ENCODE measurements around the gene FAM76A. TPM values are rescaled to one million over a fixed set of nuclear protein-coding genes. Genes with fewer than 3 reads are reported as not detected.
"Not testable (repeated sequence)": the region's sequence is repeated elsewhere in the genome, so short reads cannot be mapped to it uniquely, and the experiment has no call there.

FAM76A gene
- total RNA-seq, 1 donor from 2014 or later = 15.3 TPM

DNA sequence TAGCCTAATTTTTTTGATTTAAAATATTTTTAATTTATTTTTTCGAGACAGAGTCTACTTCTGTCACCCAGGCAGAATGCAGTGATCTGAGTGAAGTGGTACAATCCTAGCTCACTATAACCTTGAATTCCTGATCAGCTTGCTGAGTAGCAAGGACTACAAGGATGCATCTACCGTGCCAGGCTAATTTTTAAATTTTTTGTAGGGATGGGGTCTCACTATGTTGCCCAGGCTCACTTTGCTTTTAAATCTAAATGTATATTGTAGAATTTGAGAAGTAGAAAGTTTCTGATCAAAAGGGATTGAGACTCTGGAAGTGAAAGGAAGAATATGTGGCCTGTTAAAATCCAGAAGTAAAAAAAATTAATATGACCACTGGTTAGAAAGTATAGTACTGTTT lies 48.9 kb downstream of the FAM76A start:
- no peak for DNase-seq (ENCODE audit: low spot score)

DNA sequence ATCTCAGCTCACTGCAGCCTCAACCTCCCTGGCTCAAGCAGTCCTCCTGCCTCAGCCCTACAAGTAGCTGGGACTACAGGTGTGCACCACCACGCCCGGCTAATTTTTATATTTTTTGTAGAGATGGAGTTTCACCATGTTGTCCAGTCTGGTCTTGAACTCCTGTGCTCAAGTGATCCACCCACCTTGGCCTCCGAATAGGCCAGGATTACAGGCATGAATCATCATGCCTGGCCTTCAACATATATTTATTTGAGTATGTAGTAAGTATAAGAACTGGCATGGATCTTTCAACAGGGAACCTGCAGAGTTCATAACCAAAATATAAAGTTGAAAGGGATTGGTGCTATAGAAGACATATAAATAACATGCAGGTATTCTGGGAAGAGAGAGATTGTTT lies 49.6 kb downstream of the FAM76A start:
- not testable (repeated sequence) for DNase-seq (ENCODE audit: low spot score)

DNA sequence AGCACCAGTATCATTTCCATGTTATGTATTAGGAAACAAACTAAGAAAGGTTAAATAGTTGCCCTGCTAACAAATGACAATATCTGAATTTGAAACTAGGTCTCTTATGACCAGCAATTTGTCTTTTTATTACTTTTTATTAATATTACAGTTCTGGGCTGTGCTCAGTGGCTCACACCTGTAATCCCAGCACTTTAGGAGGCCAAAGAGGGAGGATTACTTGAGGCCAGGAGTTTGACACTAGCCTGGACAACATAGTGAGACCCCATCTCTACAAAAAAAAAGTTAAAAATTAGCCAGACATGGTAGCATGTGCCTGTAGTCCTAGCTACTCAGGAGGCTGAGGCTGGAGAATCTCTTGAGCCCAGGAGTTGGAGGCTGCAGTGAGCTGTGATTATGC lies 50.5 kb downstream of the FAM76A start:
- DNase-seq (ENCODE audit: low spot score) = not testable (repeated sequence)

DNA sequence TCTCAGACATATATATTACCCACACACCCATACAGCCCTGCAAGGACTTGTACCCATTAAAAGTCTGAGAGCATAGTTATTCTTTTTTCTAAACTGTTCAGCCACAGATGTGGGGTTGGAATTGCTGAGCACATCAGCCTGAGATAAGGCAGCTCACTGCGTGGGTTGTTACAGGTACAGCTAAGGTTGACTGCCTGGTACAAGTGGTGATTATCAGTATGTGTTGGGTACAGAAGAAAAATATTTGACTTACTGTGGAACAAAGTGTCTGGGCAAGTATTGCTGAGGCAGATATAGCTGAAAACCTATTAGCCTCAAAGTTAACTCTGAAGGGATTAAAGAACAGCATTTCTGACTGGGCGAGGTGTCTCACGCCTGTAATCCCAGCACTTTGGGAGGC lies 52.3 kb downstream of the FAM76A start:
- no peak for DNase-seq (ENCODE audit: low spot score)

DNA sequence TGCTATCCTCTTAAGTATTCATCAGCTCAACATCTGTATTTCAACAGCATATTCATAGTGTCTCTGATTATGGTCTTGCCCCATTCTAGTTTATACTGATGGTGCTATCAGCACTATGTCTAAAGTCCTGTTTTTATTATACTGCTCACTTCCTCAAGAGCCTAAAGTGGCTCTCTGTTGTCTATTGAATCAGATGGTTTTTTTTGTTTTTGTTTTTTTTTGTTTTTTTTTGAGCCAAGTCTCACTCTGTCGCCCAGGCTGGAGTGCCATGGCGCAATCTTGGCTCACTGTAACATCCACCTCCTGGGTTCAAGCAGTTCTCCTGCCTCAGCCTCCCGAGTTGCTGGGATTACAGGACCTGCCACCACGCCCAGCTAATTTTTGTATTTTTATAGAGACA lies 53.4 kb downstream of the FAM76A start:
- DNase-seq (ENCODE audit: low spot score) = no peak

DNA sequence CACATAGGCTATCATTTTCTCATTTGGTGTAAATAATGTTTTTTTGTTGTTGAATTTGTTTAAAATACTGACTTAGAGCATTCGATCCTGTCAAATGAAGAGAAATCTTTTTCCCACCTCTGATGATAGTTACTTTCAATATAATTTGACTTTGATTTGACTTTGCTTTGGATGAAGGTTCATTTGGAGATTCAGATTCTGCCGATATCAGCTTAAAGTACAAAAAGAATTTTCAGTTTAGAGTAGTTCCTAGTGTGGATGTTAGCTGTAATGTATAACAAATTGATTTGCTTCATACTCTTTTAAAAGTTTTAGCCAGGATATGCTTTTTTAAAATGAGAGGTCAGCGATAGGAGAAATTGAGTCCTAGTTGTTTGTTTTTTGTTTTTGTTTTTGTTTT lies 57.2 kb downstream of the FAM76A start:
- no peak for DNase-seq (ENCODE audit: low spot score)

DNA sequence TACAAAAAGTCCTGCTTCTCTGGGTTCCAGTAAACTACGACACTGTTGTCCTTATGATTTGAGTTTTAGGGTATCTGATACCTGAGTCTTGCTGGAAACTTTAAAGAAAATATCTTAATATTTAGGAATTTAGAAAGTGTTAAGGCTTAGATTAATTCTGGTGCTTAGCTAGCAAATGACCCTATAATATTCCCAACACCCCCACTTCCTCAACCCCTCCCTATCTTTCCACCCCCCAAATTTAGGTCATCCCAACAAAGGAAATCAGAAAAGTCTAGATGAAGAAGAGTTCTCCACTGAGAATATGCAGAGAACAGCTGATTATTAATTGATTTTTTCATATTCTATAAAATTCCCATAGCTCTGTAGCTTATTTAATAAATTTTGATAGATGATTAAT lies 58.9 kb downstream of the FAM76A start:
- no peak for DNase-seq (ENCODE audit: low spot score)

DNA sequence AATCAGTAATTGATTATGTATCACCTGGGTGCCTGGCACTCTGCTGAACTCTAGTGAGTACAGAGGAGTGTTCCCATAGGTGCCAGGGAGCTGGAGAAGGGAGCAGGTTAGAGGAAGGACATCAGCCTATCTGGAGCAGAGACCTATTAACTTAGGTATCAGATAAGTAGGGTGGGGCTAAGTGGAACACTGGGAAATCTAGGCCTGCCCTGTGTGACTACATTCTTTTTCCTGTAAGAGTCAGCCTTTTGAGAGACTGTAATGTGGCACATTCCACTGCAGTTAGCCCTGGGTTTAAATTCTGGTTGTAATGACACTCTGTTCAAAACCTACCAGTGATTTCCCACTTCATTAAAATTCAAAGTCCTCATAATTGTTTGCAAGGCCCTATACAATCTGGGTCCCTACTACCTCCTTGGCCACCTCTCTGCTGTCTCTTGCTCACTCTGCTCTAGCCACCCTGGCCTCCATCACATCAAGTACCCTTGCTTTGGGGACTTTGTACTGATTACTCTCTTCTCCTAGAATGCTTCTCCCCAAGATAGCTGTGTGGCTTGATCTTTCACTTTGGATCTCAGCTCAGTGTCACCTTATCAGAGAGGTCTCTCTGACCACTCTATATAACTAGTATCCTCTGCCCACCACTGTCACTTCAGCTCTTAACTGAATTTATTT lies 60.2 kb downstream of the FAM76A start:
- DNase-seq (ENCODE audit: low spot score) = no peak

DNA sequence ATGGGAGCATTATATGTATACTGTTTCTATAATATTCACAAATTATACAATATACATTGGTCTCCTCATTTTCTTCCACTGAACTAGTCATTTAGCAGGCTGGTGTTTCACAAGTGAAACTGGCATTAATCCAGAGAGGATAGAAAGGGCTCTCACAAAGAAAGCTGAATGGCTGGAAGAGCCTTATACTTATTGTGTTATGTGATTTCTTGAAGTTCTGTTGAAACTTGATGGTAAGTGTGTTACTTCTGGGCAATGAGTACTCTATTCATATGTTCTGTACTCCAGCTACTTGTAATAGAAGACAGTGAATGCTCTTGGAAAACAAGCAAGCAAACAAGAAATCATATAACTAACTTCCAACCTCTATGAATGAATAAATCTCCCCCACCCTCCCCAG lies 62.1 kb downstream of the FAM76A start:
- no peak for DNase-seq (ENCODE audit: low spot score)

DNA sequence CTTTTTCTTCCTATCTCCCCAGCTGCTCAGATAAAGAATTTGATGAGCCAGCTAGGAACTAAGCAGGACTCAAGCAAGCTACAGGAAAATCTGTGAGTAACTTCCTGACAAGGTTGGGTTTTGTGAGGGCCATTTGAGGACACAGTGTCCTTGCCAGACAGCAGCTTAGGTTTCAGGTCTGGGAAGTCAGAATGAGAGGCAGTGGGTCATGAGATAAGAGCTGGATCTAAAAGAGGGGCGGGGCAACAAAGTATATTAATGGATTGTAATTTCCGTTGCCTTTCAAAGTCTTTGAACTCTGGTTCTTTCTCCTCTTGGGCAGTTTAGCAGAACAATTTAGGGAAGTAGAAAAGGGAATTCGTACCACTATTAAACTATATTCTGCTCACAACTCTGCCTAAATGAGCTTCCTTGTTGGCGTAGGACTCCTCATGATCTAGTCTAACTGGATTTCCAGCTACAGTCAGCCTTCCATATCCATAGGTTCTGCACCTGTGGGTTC lies 63.8 kb downstream of the FAM76A start:
- no peak for DNase-seq (ENCODE audit: low spot score)

DNA sequence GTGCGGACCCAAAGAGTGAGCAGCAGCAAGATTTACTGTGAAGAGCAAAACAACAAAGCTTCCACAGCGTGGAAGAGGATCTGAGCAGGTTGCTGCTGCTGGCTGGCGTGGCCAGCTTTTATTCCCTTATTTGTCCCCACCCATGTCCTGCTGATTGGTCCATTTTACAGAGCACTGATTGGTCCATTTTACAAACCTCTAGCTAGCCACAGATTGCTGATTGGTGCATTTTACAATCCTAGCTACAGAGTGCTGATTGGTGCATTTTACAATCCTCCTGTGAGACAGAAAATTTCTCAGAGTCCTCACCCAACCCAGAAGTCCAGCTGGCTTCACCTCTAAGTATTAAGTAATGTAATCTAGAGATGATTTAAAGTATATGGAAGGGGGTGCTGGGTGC lies 64.5 kb downstream of the FAM76A start:
- not testable (repeated sequence) for DNase-seq (ENCODE audit: low spot score)

DNA sequence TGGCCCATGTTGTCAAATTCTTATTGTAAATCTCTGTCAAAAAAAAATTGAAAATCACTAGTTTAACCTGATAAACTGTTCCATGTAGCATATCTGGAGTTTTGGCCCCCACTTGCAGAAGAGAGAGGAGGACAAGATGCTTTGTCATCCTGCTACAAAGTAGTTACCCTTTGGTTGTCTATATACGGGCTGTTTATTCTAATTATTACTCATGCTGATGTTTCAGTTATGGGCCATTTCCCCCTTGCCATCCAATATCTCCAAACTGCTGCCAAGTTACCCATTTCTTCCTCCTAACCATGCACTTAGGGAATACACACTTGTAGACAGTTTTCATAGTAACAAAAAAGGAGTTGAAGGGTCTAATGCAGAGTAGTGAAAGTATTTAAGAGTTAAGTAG lies 69.8 kb downstream of the FAM76A start:
- DNase-seq (ENCODE audit: low spot score) = no peak

DNA sequence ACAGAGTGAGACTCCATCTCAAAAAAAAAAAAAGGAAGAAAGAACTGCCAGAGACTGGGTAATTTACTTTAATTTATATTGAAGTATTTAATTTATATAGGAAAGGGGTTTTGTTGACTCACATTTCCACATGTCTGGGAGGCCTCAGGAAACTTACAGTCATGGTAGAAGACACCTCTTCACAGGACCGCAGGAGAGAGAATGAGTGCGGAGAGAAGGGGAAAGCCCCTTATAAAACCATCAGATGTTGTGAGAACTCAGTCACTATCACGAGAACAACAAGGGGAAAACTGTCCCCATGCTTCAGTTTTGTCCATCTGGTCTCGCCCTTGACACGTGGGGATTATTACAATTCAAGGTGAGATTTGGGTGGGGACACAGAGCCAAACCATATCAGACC lies 79.0 kb downstream of the FAM76A start:
- DNase-seq (ENCODE audit: low spot score) = no peak

DNA sequence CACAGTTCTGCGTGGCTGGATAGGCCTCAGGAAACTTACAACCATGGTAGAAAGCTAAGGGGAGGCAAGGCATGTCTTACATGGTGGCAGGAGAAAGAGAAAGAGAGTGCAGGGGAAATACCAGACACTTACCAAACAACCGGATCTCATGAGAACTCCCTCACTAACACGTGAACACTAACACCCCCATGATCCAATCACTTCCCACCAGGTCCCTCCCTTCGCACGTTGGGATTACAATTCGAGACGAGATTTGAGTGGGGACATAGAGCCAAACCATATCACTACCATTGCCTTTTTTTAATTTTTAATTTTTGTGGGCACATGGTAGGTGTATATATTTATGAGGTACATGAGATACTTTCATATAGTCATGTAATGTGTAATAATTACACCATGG lies 81.0 kb downstream of the FAM76A start:
- DNase-seq (ENCODE audit: low spot score) = no peak

DNA sequence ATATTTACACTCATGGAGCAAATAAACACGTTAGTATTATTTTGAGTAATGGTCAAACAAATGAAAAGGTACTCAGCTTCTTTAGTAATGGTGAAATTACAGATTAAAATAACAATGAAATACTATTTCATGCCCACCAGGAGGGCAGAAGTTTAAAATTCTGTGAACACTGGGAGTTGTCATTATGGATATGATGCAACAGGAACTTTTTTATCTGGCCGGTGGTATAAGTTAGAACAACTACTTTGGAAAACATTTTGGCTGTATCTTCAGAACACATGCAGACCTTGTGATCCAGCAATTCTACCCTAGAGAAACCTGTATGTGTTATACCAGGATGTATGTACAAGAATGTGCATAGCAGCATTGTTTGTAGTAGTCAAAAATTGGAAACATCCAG lies 81.6 kb downstream of the FAM76A start:
- no peak for DNase-seq (ENCODE audit: low spot score)

DNA sequence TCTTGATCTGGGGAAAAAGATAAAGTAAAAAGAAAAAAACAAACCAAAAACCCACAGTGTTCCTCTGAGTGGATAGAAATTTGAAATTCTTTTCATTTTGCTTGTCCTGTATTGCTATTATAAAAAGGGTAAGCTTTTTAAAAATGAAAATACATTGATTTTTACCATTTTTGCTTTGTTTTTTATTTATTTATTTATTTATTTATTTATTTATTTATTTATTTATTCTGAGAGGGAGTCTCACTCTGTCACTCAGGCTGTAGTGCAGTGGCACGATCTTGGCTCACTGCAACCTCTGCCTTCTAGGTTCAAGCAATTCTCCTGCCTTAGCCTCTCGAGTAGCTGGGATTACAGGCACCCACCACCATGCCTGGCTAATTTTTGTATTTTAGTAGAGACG lies 82.4 kb downstream of the FAM76A start:
- DNase-seq (ENCODE audit: low spot score) = not testable (repeated sequence)

DNA sequence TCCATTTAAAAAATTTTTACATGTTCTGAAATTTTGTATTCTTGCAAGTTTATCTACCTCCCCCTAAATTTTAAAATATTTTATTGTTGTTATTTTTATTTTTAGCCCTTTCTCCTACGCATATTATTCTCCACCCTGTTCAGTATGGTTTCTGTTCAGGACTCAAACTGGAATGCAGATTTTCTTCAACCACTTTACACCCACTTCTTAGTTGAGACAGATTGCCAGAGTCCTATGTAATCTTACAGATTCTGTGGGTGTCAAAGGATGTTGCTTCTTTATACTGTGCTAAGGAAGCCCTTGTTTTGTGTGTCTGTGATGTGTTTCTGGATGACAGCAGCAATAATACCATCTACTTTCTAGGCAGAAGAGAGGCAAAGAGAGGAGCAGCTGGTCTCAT lies 84.1 kb downstream of the FAM76A start:
- no peak for DNase-seq (ENCODE audit: low spot score)

DNA sequence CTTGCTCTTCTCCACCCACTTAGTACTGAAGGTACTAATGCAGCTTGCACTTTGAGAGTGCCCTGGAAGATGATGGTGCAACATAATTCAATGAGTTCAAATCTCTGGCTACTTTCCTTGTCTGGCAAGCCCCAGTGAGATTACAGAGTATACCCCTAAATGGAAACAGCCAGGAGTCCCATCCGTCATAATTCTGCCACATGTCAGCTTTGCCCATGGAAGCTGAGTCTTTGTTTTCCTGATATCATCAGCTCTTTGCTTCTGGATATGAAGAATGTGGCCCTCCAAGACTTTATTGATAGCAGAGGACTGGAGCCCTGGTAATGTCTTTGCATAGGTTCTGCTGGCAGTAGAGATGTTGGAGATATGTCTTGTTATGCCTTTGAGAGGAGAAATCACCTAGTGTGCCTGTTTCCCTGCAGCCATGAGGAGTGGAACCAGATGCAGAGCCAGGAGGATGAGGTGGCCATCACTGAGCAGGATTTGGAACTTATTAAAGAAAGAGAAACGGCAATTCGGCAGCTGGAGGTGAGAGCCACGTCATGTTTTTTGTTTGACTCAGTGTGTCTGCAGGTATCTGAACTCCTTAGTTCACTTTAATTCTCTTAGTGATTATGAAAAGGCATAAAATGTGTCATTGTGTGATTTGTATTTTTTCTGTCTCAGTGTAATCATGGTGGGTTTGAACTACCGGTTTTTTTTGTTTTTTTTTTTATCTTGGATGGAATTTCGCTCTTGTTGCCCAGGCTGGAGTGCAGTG lies 86.2 kb downstream of the FAM76A start:
- no peak for DNase-seq (ENCODE audit: low spot score)

Other genes starting within 250 kb of the FAM76A start
- gene WASF2, start 235.8 kb upstream of the FAM76A start, total RNA-seq = 156 TPM
- gene AHDC1, start 121.8 kb upstream of the FAM76A start, total RNA-seq = 28.5 TPM
- 49.7 TPM for gene FGR, start 90.8 kb upstream of the FAM76A start, total RNA-seq
- gene IFI6, start 53.8 kb upstream of the FAM76A start, total RNA-seq = 126 TPM
- 84.2 TPM for gene STX12, start 47.3 kb downstream of the FAM76A start, total RNA-seq
- 35.3 TPM for gene PPP1R8, start 104.8 kb downstream of the FAM76A start, total RNA-seq
- 64.9 TPM for gene THEMIS2, start 146.6 kb downstream of the FAM76A start, total RNA-seq
- gene RPA2, start 188.6 kb downstream of the FAM76A start, total RNA-seq = 31.6 TPM
- gene SMPDL3B, start 209.0 kb downstream of the FAM76A start, total RNA-seq = not detected
- 7.0 TPM for gene XKR8, start 234.0 kb downstream of the FAM76A start, total RNA-seq

All from mesenteric fat pad (tissue), 1 donor.